WTC11 (cell line): ENCODE results near the gene RTP1. TPM values are rescaled to one million over a fixed set of nuclear protein-coding genes. Genes with fewer than 3 reads are reported as not detected.
"Not testable (repeated sequence)": the region's sequence is repeated elsewhere in the genome, so short reads cannot be mapped to it uniquely, and the experiment has no call there.

Experiments used
- ATAC-seq: fragments of 200-7000 bp; cut with Tn5 transposase; 2 replicates; pipeline ENCODE4 v1.10.0; 2021; ENCODE audit warnings: mild to moderate bottlenecking, moderate library complexity
- CTCF ChIA-PET: fragments of 300-600 bp; sonication (Branson Sonifier 250); formaldehyde crosslinking; loops from one replicate; lab custom pipeline; 2021; ENCODE audit warnings: antibody characterized with exemption; lab: Charles Lee
- POLR2A ChIA-PET: fragments of 350-600 bp; sonication (Branson Sonifier 250); formaldehyde crosslinking; loops from one replicate; lab custom pipeline; 2021; ENCODE audit warnings: antibody characterized with exemption; lab: Charles Lee
- DNase-seq: peaks from one replicate; pipeline ENCODE4 v3.0.0; 2021; ENCODE audit warnings: low spot score
- H3K27ac Mint-ChIP-seq: 2 replicates; pipeline ENCODE4 v1.8.0; 2021; ENCODE audit warnings: mixed read lengths
- H3K27me3 Mint-ChIP-seq: 2 replicates; pipeline ENCODE4 v1.8.0; 2021; ENCODE audit warnings: low read depth, mild to moderate bottlenecking, moderate library complexity, mixed read lengths
- H3K36me3 Mint-ChIP-seq: 2 replicates; pipeline ENCODE4 v1.8.0; 2021; ENCODE audit warnings: mixed read lengths
- H3K4me1 Mint-ChIP-seq: 2 replicates; pipeline ENCODE4 v1.8.0; 2022; ENCODE audit warnings: mixed read lengths
- H3K4me3 Mint-ChIP-seq: 2 replicates; pipeline ENCODE4 v1.8.0; 2021; ENCODE audit warnings: mild to moderate bottlenecking, moderate library complexity, mixed read lengths
- H3K9me3 Mint-ChIP-seq: 2 replicates; pipeline ENCODE4 v1.8.0; 2021; ENCODE audit warnings: mixed read lengths
- AR ChIP-seq: fragments of 250-450 bp; sonication (Bioruptor Pico); IDR thresholded peaks from 2 replicates; pipeline ENCODE4 v1.9.0; 2021; ENCODE audit warnings: mild to moderate bottlenecking
- CREB1 ChIP-seq: sonication (generic); formaldehyde crosslinking; IDR thresholded peaks from 2 replicates; pipeline ENCODE4 v1.8.0; 2023; ENCODE audit warnings: mild to moderate bottlenecking, missing genetic modification reagents
- CTCF ChIP-seq: fragments of 200-600 bp; IDR thresholded peaks from 2 replicates; pipeline ENCODE4 v1.8.0; 2022; ENCODE audit warnings: antibody characterized with exemption
- ESRRA ChIP-seq: sonication (generic); formaldehyde crosslinking; IDR thresholded peaks from 2 replicates; pipeline ENCODE4 v1.8.1; 2022; ENCODE audit warnings: mild to moderate bottlenecking, missing genetic modification reagents, borderline replicate concordance
- FOXJ3 ChIP-seq: sonication (generic); formaldehyde crosslinking; IDR thresholded peaks from 2 replicates; pipeline ENCODE4 v1.9.0; 2021; ENCODE audit warnings: missing genetic modification reagents, mild to moderate bottlenecking, borderline replicate concordance
- GTF2I ChIP-seq: fragments of 250-450 bp; sonication (Bioruptor Pico); conservative IDR thresholded peaks from 2 replicates; pipeline ENCODE4 v1.4.0; 2021; ENCODE audit warnings: mild to moderate bottlenecking
- JUN ChIP-seq: sonication (generic); formaldehyde crosslinking; IDR thresholded peaks from 2 replicates; pipeline ENCODE4 v1.8.0; 2023; ENCODE audit warnings: mild to moderate bottlenecking, missing genetic modification reagents
- MLX ChIP-seq: sonication (generic); formaldehyde crosslinking; IDR thresholded peaks from 2 replicates; pipeline ENCODE4 v1.8.1; 2023; ENCODE audit warnings: mild to moderate bottlenecking, missing genetic modification reagents, moderate library complexity
- PRRX2 ChIP-seq: fragments of 250-450 bp; sonication (Bioruptor Pico); IDR thresholded peaks from 2 replicates; pipeline ENCODE4 v1.8.0; 2021; ENCODE audit warnings: mild to moderate bottlenecking
- RELA ChIP-seq: sonication (generic); formaldehyde crosslinking; IDR thresholded peaks from 2 replicates; pipeline ENCODE4 v1.8.1; 2022; ENCODE audit warnings: missing genetic modification reagents, mild to moderate bottlenecking, borderline replicate concordance
- RORB ChIP-seq: fragments of 250-450 bp; sonication (Bioruptor Pico); IDR thresholded peaks from 2 replicates; pipeline ENCODE4 v1.9.0; 2021; ENCODE audit warnings: mild to moderate bottlenecking
- SOX15 ChIP-seq: fragments of 250-450 bp; sonication (Bioruptor Pico); IDR thresholded peaks from 2 replicates; pipeline ENCODE4 v1.9.0; 2021; ENCODE audit warnings: mild to moderate bottlenecking
- SP1 ChIP-seq: sonication (generic); formaldehyde crosslinking; conservative IDR thresholded peaks from 2 replicates; pipeline ENCODE4 v1.8.1; 2022; ENCODE audit warnings: missing genetic modification reagents
- ZNF138 ChIP-seq: sonication (generic); formaldehyde crosslinking; conservative IDR thresholded peaks from 2 replicates; pipeline ENCODE4 v1.8.1; 2022; ENCODE audit warnings: mild to moderate bottlenecking, moderate library complexity, missing genetic modification reagents
- ZNF423 ChIP-seq: fragments of 250-450 bp; sonication (Bioruptor Pico); IDR thresholded peaks from 2 replicates; pipeline ENCODE4 v2.1.2; 2022; ENCODE audit warnings: mild to moderate bottlenecking, moderate library complexity
- ZSCAN18 ChIP-seq: fragments of 250-450 bp; sonication (Bioruptor Pico); IDR thresholded peaks from 2 replicates; pipeline ENCODE4 v2.1.2; 2022; ENCODE audit warnings: mild to moderate bottlenecking, moderate library complexity
- total RNA-seq: library from RNA; stranded (reverse); gene quantifications from 3 replicates; pipeline ENCODE4 v1.2.3, GENCODE V29; 2021
- TF ChIP-seq, protein P1 (sequence below): fragments of 250-450 bp; sonication (Bioruptor Pico); IDR thresholded peaks from 2 replicates; pipeline ENCODE4 v1.9.0; 2021; ENCODE audit warnings: mild to moderate bottlenecking, borderline replicate concordance
- TF ChIP-seq, protein P2 (sequence below): sonication (generic); formaldehyde crosslinking; IDR thresholded peaks from 2 replicates; pipeline ENCODE4 v1.8.0; 2022; ENCODE audit warnings: missing genetic modification reagents

RTP1 gene
- total RNA-seq, 1 experiment from 2014 or later = 5.6 TPM

DNA sequence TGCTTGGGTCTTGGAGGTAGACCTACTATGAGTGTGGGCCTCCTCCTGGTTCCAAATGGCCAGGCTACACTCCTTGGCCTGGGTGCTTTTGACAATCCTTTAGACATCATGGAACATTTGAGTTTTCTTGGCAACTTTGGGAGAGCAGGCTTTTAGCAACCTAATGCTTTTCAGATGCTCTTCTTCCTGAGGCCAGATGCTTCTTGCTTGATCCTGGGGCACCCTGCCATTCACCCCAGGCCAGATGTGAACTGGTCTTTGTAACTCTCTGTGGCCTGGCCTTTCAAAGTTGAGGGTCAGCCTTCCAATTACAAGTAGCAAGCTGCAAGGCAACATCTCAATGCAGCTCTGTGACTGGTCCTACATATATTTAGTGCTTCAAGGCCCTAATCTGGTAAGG, 40.5 kb downstream of the RTP1 start (continued):
- TF ChIP-seq, protein P1, sequence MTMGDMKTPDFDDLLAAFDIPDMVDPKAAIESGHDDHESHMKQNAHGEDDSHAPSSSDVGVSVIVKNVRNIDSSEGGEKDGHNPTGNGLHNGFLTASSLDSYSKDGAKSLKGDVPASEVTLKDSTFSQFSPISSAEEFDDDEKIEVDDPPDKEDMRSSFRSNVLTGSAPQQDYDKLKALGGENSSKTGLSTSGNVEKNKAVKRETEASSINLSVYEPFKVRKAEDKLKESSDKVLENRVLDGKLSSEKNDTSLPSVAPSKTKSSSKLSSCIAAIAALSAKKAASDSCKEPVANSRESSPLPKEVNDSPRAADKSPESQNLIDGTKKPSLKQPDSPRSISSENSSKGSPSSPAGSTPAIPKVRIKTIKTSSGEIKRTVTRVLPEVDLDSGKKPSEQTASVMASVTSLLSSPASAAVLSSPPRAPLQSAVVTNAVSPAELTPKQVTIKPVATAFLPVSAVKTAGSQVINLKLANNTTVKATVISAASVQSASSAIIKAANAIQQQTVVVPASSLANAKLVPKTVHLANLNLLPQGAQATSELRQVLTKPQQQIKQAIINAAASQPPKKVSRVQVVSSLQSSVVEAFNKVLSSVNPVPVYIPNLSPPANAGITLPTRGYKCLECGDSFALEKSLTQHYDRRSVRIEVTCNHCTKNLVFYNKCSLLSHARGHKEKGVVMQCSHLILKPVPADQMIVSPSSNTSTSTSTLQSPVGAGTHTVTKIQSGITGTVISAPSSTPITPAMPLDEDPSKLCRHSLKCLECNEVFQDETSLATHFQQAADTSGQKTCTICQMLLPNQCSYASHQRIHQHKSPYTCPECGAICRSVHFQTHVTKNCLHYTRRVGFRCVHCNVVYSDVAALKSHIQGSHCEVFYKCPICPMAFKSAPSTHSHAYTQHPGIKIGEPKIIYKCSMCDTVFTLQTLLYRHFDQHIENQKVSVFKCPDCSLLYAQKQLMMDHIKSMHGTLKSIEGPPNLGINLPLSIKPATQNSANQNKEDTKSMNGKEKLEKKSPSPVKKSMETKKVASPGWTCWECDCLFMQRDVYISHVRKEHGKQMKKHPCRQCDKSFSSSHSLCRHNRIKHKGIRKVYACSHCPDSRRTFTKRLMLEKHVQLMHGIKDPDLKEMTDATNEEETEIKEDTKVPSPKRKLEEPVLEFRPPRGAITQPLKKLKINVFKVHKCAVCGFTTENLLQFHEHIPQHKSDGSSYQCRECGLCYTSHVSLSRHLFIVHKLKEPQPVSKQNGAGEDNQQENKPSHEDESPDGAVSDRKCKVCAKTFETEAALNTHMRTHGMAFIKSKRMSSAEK (CRISPR knock-in tag) = no peak
- TF ChIP-seq ZNF423 (CRISPR knock-in tag) (no peak), CTCF (no peak), SP1 (CRISPR knock-in tag) (no peak), GTF2I (CRISPR knock-in tag) (no peak), FOXJ3 (CRISPR knock-in tag) (no peak), SOX15 (CRISPR knock-in tag) (no peak), ZSCAN18 (CRISPR knock-in tag) (no peak)
- TF ChIP-seq, protein P2, sequence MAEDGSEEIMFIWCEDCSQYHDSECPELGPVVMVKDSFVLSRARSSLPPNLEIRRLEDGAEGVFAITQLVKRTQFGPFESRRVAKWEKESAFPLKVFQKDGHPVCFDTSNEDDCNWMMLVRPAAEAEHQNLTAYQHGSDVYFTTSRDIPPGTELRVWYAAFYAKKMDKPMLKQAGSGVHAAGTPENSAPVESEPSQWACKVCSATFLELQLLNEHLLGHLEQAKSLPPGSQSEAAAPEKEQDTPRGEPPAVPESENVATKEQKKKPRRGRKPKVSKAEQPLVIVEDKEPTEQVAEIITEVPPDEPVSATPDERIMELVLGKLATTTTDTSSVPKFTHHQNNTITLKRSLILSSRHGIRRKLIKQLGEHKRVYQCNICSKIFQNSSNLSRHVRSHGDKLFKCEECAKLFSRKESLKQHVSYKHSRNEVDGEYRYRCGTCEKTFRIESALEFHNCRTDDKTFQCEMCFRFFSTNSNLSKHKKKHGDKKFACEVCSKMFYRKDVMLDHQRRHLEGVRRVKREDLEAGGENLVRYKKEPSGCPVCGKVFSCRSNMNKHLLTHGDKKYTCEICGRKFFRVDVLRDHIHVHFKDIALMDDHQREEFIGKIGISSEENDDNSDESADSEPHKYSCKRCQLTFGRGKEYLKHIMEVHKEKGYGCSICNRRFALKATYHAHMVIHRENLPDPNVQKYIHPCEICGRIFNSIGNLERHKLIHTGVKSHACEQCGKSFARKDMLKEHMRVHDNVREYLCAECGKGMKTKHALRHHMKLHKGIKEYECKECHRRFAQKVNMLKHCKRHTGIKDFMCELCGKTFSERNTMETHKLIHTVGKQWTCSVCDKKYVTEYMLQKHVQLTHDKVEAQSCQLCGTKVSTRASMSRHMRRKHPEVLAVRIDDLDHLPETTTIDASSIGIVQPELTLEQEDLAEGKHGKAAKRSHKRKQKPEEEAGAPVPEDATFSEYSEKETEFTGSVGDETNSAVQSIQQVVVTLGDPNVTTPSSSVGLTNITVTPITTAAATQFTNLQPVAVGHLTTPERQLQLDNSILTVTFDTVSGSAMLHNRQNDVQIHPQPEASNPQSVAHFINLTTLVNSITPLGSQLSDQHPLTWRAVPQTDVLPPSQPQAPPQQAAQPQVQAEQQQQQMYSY = no peak

GRCh38 chr3:187238239-187238638, 41.0 kb downstream of the RTP1 start:
- no peak overlapping the region for H3K4me3 Mint-ChIP-seq
- peaks cover 5% of the 10 kb centered on the region for H3K36me3 Mint-ChIP-seq
- ChIA-PET POLR2A (no interaction called here), CTCF (interaction anchor here (1.1 kb wide), 1 partner anchor 73 kb away, joined by 3 read pairs; no protein-coding TSS in a partner anchor)
- no peaks in the 10 kb centered on the region for H3K4me1 Mint-ChIP-seq
- TF ChIP-seq AR (CRISPR knock-in tag) (no peak), ZNF138 (no peak), GTF2I (CRISPR knock-in tag) (no peak), MLX (CRISPR knock-in tag) (no peak), RORB (CRISPR knock-in tag) (no peak), CREB1 (CRISPR knock-in tag) (no peak), JUN (CRISPR knock-in tag) (no peak), PRRX2 (no peak), RELA (no peak), ESRRA (CRISPR knock-in tag) (no peak)
- ATAC-seq (no peak), DNase-seq (no peak)
- H3K9me3 Mint-ChIP-seq = peaks cover 25% of the 10 kb centered on the region
- H3K27ac Mint-ChIP-seq = no peak overlapping the region
- peaks cover 3% of the 10 kb centered on the region for H3K27me3 Mint-ChIP-seq

- H3K27me3 Mint-ChIP-seq, H3K4me3 Mint-ChIP-seq, H3K4me1 Mint-ChIP-seq, DNase-seq, H3K36me3 Mint-ChIP-seq, H3K27ac Mint-ChIP-seq, ATAC-seq, POLR2A ChIA-PET: not testable (repeated sequence)
- CTCF ChIA-PET = interaction anchor here (1.1 kb wide), 1 partner anchor 74 kb away, joined by 3 read pairs; no protein-coding TSS in a partner anchor
- peaks cover 25% of the 10 kb centered on the region for H3K9me3 Mint-ChIP-seq
Observed at GRCh38 chr3:187238835-187239234, 41.5 kb downstream of the RTP1 start.
